Amygdala (tissue), 56 donors: ENCODE results near the gene BNIP5.

Source experiments
- DNase-seq, 56 donors: peaks; one replicate each; lab custom pipeline; 2025; lab: John Stamatoyannopoulos, UW

Gene BNIP5

DNA sequence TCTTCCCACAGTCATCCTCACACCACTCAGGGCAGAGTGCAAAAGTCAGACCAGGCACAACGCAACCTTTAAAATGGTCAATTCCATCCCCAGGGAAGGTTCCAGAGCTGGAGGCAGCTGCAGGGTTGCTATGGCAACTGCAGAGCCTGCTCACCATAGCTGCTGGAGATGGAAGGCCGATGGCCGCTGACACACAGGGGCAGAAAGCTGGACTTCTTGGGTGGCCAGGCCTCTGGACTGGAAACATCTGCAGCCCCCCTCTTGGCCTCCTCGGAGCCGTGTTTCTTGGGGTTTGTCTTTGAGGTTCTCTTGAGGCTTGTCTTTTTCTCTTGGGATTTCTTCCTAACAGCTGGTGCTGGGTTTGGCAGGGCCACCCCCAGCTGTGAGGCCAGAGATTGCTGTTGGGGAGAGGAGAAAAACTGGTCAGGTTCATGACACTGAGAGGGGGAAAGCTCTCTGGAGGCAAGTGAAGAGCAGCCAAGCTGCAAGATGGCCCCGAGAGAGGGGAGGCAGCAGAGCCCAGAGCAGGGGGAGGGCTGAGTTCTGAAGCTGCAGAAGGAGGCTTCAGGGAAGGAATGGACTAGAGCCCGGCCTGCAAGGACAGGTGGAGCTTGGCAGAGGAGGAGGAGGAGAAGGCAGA is 10.2 kb downstream of the BNIP5 start:
- peak in 16 of 56 donors; percentile 10 to 61 (median 17) for DNase-seq

DNA sequence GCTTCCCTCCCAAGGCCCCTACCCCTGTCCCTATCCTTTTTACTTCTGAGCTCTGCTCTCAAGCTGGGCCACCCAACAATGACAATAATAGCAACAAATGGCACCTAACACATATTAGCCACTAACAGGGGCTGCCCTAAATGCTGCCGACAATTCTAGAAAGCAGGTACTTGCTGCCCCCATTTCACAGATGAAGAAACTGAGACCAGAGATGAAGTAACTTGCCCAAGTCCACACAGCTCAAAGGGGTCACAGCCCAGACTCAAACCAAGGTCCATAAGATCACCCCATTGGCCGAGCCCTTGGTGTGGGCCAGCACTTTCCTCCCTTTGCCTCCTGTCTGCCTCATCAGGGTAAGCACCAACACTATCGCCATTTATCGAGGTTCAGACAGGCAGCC is 12.0 kb downstream of the BNIP5 start:
- DNase-seq: no peak

DNA sequence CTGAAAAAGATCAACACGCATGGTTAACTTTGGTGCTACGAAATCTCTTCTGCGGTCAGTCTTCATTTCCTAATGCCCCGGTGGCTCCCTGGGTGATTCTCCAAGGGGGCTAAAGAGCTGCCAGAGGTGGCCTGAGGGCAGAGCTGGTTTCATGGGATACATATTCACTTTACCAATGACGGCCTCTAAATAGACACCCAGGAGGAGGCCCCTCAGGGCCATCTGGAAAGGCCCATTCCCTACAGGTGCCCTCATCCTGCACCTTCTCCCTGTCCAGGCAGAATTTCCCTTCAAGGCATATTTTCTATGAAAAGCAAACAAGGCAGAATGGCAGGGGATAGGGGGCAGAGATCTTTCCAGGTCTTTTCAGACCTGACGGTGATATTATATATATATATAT is 12.5 kb downstream of the BNIP5 start:
- DNase-seq: no peak

DNA sequence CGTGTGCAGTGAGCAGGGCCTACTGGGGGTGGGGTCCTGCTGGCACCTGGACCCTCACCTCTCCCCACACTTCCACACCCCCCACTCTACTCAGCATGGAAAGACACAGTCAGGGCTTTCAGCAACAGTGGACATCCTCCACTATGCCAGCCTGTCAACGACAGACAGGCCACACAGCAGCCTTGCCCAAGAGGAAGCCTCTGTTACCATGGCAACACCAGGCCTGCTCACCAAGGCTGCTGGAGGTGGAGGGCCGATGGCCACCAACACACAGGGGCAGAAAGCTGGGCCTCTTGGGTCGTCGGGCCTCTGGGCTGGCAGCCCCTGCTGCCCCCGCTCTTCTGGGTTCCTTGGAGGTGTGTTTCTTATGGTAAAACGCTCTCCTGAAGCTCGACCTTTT is 13.6 kb downstream of the BNIP5 start:
- DNase-seq: peak in 9 of 56 donors; percentile 8 to 23 (median 12)

DNA sequence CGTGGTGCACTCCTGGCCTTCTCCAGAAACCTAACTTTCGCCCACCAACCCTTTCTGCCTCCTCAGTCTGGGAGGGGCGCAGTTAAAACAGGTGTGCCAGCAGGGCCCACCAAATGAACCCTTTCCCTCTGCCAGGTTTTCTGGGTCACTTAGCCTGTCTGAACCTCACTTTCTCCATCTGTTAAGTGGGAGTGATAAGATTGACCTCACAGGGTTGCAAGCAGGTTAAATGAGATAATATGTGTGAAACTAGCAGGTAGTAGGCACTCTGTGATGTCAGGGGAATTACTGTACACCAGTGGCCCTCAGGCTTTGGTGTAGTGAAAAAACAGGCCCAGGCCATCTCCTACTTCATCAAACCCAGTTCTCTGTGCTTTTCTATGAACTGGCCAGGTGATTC is 14.1 kb downstream of the BNIP5 start:
- no peak for DNase-seq

DNA sequence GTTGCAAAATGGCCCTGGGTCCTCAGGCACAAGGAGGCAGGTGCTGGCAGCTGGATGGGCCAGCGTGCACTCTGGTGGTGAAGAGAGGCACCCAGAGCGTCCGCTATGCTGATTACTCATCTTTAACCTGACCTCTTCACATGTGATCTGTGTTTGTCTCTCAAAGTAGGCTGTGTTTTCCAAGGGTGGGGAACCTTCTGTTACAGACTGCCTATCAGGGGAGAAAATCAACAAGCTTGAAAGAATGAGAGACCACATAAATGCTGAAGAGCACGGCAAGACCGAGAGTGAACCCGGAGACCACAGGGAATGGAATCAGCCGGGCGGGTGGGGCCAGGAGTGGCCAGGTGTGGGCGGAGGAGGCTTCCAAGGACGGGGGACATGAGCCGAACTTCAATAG is 16.2 kb downstream of the BNIP5 start:
- DNase-seq: no peak

DNA sequence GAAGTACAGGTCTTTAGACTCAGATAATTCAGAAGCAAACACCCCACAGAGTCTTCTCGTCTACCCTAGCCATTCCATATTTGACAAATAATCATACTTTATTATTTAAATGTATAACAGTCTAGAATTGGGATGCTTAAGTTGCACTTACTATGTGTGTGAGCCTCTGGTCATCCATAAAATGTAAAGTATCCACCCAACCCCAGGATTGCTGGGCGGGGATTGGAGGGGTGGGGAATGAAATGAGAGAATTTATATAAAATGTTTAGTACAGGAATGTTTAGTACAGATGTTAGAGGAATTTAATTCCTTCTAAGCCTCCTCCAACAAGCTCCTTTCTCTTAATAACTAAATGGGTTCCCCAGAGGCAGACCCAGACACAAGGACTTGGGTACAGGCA is 16.9 kb downstream of the BNIP5 start:
- DNase-seq: no peak

DNA sequence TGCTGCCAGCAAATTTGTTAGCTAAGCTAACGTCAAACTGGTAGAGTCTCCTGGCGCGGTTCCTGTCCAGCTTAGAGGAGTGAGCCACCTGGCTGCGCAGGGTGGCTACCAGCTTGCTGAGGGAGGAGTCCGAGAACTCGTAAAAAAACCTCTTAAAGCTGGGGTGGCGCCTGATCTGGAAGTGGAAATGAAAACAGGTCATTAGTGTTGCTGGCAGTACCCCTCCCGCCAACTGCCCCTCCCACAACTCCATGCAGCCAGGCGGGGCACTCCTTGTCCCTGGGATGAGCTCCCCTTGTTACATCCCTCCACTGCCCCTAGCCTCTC is 17.3 kb downstream of the BNIP5 start:
- no peak for DNase-seq

DNA sequence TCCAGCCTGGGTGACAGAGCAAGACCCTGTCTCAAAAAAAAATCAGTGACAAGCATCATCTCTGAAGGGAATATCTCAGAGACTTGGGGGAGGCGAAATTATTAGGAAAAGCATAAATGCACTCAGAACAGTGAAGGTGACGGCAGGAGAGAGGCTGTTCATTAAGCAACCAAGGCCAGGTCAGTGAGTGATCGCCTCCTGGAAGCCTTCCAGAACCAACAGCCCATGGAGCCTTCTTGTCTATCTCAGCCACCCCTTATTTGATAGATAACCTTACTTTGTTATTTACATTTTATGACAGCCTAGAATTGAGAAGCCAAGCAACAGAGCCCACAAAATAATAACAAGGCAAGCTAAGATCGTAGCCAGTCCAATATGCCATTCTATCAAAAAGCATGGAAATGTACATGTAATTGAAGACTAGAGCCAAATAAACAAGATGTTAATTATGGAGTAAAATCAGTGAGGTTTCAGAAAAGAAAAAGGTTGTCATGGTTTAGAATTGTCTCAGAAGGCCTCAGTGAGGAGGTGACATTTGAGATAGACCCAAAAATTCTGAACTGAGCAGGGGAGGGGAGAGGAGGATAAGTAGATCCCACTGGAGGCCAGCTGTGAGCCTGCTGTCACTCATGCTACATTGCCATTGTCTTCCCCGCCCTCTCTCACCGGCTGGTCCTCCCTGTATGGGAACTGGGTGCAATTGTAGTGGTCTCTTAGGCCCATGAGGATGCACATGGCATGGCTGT is 17.8 kb downstream of the BNIP5 start:
- no peak for DNase-seq

DNA sequence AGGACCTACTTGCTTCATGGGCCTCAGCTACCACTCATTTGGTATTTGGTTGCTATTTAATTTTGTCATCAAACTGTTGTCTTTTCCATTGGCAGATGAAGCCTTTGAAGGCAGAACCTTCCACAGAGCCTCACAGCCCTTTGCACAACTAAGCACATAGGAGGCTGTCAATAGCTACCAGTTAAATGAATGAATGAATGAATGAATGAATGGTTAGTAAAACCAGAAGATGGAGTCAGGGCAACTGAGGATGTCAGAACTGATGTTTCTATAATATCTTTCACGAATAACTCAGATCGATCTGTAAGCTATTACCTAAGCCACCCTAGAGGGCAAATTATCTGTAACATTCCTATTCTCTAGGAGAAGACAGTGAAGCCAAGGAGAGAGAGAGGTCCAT is 19.1 kb downstream of the BNIP5 start:
- no peak for DNase-seq

DNA sequence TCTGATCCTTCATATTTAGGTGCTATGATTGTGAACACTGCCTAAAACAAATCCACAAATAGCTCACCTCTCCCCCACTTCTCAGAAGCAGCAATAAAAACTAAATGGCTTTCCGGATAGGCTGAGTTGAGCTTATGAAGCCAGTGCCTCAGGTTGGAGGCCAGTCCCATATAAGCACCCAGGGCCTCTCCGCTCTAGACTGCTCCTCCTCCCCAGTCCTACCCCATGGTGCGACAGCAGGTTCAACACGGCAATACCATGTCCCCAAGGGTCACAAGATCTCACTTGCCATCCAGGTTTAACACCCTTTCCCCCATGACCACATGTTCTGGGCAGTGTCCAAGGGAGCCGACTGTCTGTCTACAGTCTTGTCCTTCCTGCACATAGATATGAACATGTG is 20.8 kb downstream of the BNIP5 start:
- DNase-seq: no peak

DNA sequence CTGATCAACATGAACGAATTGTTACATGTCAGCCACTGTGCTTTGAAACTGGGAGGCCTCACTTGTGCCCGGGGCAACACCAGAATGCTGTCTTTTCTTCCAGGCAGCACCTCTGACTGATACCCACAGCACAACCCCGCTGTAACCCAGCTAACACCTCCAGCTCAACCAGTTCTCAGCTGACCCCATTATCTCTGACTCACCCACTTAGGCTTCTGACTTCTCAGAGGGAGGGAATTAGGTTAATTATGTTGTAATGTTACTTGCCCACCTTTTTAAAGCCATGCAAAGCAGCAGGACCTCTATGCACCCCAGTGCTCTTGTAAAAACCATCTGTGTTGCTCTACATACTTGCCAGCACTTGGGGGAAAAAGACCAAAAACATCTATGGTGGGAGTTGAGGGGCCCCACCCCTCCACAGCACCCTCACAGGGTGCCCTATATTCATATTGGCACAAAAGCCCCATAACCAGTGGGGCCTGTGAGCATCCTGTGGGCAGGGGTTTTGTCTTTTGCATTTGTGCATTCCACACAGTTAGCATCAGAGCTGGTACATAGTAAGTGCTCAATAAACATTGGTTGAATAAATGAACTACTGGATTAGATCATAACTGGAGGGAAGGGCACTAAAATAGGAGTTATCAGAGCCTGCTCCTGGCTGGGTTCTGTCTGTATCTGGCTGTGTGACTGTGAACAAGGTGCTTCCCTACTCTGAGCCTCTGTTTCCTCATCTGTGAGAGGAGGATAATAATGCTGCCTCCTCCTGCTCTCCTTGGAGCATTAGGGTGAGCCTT is 22.3 kb downstream of the BNIP5 start:
- no peak for DNase-seq

DNA sequence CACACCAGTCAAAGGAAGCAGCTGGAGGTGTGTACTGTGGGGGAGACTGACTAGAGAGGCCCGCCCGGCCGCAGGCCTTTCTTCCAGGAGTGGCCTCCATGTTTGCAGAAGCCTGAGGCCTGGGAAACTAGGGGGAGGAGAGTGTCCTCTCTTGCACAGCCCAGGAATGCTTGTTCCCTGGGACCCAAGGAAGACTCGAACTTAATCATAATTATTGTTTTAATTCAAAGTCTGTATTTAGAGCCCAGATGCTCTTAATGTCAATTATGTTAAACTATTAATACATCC is 23.1 kb downstream of the BNIP5 start:
- DNase-seq: no peak

DNA sequence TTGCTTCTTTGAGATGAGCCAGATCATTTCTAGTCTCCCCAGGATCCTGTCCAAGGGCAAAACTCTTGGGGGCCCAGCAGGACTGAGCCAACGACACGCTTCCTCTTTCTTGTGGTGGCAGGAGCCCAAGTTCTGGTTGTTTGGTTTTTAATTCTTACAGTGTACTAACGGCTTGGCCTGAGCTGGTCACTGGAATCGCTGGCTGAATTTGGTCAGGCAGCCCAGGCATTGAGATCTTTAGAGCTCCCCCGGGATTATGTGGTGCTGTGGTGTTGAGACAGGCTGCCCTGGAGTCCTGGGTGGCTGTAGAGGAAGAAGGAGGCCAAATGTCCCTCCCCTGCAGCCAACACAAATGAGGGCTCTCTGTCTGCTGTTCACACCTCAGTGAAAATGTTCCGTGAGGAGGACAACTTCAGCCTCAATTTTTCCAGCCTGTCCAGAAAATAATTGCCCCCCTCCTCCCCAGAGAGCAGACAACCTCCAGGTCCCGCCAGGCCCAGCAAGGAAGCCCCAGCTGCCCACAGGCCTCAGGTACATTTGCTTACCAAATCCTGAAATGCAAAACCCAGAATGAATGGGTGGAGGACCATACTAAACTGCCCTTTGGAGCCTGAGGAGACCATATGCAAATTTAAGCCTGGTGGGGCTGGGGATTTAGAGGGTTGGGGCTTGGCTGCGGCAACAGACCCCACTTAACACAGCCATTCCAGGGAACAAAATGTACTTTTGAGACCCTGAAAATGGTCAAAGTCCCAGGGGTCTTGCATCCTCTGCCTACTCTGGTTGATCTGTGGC is 23.6 kb downstream of the BNIP5 start:
- DNase-seq: peak in 1 of 56 donors; percentile 20

DNA sequence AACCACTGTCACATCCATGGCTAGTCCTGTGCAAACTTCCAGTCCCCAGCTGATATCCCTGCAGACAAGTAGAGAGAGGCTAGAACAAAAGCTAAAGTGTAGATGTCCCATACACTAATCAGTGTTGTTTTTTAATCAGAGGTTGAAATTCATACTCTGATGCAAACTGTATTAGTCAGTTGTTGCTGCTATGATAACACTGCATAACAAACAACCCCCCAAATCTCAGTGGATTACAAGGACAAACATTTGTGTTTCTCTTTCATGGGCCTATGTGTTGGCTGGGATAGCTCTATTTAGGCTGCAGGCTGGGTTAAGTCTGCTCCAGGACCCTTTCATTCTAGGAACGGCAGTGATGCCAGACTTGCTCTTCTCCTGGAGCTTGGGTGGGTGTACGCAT is 26.8 kb downstream of the BNIP5 start:
- DNase-seq: no peak

DNA sequence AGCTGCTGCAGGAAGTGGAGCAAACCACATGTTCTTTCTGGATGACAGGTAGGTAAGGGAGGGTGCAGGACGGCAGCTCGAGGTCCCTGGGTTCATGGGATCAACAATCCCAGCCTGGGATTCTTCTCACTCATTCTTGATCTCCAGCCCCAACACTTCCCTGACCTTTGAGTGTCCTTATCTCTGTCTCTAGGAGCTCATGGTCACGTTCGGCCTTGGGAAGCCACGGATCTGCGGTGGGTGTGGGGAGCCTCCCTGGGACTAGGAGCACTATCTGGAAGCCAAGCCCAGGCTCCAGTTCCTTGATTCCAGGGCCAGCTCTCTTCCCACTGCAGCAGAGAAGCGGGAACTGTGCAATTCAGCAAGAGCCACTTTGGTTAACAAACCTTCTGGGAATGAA is 27.5 kb downstream of the BNIP5 start:
- no peak for DNase-seq

DNA sequence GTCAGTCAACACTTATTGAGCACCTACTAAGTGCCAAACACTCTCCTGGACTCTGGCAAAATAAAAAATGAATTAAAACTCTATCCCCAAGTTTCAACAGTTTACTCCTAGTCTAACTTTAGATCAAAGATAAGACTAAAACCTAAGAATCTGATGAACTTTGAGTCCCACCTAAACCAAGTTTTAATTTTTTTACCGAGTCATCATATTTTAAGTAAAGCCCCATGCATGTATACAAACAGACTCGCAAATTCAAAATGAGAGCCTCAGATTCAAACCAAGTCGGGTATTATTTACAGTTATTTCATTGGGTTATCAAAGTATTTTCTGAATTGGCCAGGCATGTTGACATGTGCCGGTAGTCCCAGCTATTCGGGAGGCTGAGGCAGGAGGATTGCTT is 28.2 kb downstream of the BNIP5 start:
- DNase-seq: no peak

DNA sequence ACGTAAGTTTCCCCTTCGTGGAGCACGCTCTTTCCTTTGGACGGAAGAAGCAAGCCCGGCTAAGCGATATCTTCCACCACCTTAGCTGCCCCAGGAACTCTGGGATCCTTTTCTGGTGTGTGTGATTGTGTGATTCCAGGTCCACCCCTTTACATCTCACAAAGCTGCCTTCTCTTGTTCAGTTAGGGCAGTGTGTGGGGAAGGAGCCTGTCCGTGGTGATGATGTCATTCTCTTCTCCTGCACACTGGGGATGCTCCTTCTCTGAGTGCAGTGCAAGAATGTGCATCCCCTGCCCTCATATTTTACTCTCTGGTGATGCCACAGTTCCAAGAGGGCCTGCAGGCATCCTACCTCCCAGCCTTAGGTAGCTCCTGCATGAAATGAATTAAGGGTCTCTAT is 30.3 kb downstream of the BNIP5 start:
- DNase-seq: no peak

DNA sequence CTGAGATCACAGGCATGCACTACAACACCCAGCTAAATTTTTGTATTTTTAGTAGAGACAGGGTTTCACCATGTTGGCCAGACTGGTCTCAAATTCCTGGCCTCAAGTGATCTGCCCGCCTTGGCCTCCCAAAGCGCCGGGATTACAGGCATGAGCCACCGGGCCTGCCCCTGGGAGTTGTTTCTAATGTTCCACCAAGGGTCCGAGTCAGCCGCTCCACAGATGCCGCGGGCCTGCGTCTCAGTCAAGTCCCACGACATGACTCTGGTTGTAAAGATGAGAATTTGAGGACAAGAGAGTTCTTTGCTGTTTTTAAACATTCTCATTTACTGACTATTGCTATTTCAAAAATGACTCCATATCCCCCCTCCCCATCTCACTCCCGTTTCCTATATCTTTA is 30.8 kb downstream of the BNIP5 start:
- DNase-seq: no peak

DNA sequence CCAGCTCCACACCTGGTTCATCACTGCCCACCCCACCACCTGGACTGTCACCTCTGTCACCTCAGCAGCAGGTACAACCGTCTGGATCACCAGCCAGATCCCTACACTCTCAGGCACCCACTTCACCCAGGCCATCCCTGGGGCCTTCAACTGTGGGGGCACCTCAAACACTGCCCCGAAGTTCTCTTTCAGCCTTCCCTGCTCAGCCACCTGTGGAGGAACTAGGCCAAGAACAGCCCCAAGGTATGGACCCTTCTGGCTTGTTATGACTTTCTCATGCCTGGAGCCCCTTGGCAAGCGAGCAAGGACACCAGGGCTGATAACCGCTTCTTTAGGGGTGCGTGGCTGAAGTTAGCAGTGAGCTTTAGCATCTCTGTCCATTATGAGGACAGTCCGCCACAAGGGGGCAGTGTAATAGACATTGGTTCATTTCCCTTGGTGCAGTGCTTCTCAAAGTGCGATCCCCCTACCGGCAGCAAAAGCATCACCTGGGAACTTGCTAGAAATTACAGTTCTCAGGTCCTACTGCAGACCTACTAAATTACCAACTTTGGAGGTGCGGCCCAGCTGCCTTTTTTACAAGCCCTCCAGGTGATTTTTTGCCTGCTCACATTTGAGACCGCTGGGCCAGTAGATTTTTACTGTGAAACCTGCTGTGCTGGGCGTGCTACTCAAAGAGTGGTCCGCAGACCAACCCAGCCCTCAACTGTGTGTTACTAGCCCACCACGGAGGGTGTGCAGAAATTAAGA is 34.3 kb downstream of the BNIP5 start:
- DNase-seq: peak in 50 of 56 donors; percentile 7 to 91 (median 52)

DNA sequence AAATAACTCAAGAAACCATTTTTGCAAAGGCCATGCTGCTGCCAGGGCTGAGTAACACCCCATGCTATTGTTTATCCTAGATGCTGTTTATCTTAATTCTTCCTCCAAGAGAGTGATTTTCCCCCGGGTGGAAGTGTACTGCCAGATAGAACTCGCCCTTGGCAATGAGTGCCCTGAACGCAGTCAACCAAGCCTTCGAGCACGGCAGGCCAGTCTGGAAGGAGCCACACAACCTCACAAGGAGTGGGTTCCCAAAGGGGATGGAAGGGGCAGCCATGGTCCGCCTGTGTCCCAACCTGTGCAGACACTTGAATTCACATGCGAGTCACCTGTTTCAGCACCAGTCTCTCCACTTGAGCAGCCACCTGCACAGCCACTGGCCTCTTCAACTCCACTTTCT is 34.9 kb downstream of the BNIP5 start:
- no peak for DNase-seq
